ENCODE results near the gene MICOS13.
"Not testable (repeated sequence)": the region's sequence is repeated elsewhere in the genome, so short reads cannot be mapped to it uniquely, and the experiment has no call there.

Gene MICOS13

GRCh38 chr19:5680437-5681368, at the start of gene MICOS13, which contains the start of gene HSD11B1L:
TSS of gene MICOS13 (minus strand) at chr19:5680516. CDS start at chr19:5680486, 30 bp downstream.
TSS of gene HSD11B1L (plus strand) at chr19:5681027. CDS start at chr19:5684833, 3,806 bp downstream.
- DNase-seq: peak; percentile 95

- DNase-seq: no peak
These were observed 47.2 kb upstream of the MICOS13 start for GRCh38 chr19:5727453-5728050.

- DNase-seq: peak; percentile 95
These were observed 39.9 kb upstream of the MICOS13 start, which contains the start of the genes CATSPERD and LONP1 for GRCh38 chr19:5719961-5720790. TSS of gene CATSPERD (plus strand) at chr19:5720637. CDS start at chr19:5720738, 101 bp downstream. TSS of gene LONP1 (minus strand) at chr19:5720146. CDS start at chr19:5720132, 14 bp downstream.

GRCh38 chr19:5719274-5719960, 39.1 kb upstream of the MICOS13 start:
- no peak for DNase-seq

- peak; percentile 68 for DNase-seq
These were observed 38.4 kb upstream of the MICOS13 start for GRCh38 chr19:5718579-5719273.

- no peak for DNase-seq
These were observed 37.8 kb upstream of the MICOS13 start for GRCh38 chr19:5718037-5718578.

- no peak for DNase-seq
These were observed 37.1 kb upstream of the MICOS13 start for GRCh38 chr19:5717215-5717935.

- no peak for DNase-seq
These were observed 34.5 kb upstream of the MICOS13 start for GRCh38 chr19:5714816-5715215.

- DNase-seq: no peak
These were observed 32.9 kb upstream of the MICOS13 start for GRCh38 chr19:5713228-5713627.

- no peak for DNase-seq
These were observed 31.4 kb upstream of the MICOS13 start for GRCh38 chr19:5711713-5712161.

GRCh38 chr19:5711025-5711424, 30.7 kb upstream of the MICOS13 start:
- DNase-seq: no peak

- DNase-seq: no peak
These were observed 27.6 kb upstream of the MICOS13 start for GRCh38 chr19:5707576-5708575.

- DNase-seq: no peak
These were observed 26.7 kb upstream of the MICOS13 start for GRCh38 chr19:5706876-5707573.

GRCh38 chr19:5705552-5705951, 25.2 kb upstream of the MICOS13 start:
- no peak for DNase-seq

- DNase-seq: no peak
These were observed 23.8 kb upstream of the MICOS13 start for GRCh38 chr19:5703819-5704818.

GRCh38 chr19:5702053-5702410, 21.7 kb upstream of the MICOS13 start:
- DNase-seq: not testable (repeated sequence)

GRCh38 chr19:5700455-5701092, 20.3 kb upstream of the MICOS13 start:
- no peak for DNase-seq

Measured in kidney glomerular epithelial cell (primary cell).